Lower lobe of right lung (tissue), 2 donors: ENCODE data around the gene NOTCH1. TPM values are rescaled to one million over a fixed set of nuclear protein-coding genes. Genes with fewer than 3 reads are reported as not detected.
A peak's percentile ranks its signal among the peaks of the same experiment; 100 is the strongest.

ENCODE experiments used
- ATAC-seq, 2 donors: fragments of 200-7000 bp; cut with Tn5 transposase; one replicate each; pipeline ENCODE4 v1.9.1; 2020 to 2022; ENCODE audit warnings: mild to moderate bottlenecking in 2 of 2, moderate library complexity in 2 of 2
- DNase-seq: peaks from one replicate; pipeline ENCODE4 v3.0.0-alpha.2; 2020
- H3K27ac ChIP-seq: fragments of 200-600 bp; one replicate; pipeline ENCODE4 v1.8.0; 2022
- H3K27me3 ChIP-seq: fragments of 200-600 bp; one replicate; pipeline ENCODE4 v1.8.0; 2022; ENCODE audit warnings: low read depth
- H3K36me3 ChIP-seq: fragments of 200-600 bp; one replicate; pipeline ENCODE4 v1.8.0; 2022; ENCODE audit warnings: mild to moderate bottlenecking
- H3K4me1 ChIP-seq: fragments of 200-600 bp; one replicate; pipeline ENCODE4 v1.8.0; 2022
- H3K4me3 ChIP-seq: fragments of 200-600 bp; one replicate; pipeline ENCODE4 v1.8.0; 2022; ENCODE audit warnings: mild to moderate bottlenecking
- H3K9me3 ChIP-seq: fragments of 200-600 bp; one replicate; pipeline ENCODE4 v1.8.0; 2022
- intact Hi-C: fragments of 100-400 bp; cut with DNase I; formaldehyde crosslinking; loops from one replicate; pipeline ENCODE4 v1.11.0; 2022
- total RNA-seq: library from RNA; stranded (reverse); fragmentation: NEBNext Ultra II Directional; extraction: Animal tissue kit (Norgen Biotek cat#: 25700); gene quantifications from one replicate; pipeline ENCODE4 v1.2.1, GENCODE V29; 2021
- TF ChIP-seq, protein P1 (sequence below): fragments of 200-600 bp; IDR thresholded peaks from one replicate; pipeline ENCODE4 v1.8.0; 2022; ENCODE audit warnings: antibody characterized with exemption, mild to moderate bottlenecking
- donor health status: DM: no; HTN: yes; CAD: no; lungs with severe emphysema.

Gene NOTCH1
- total RNA-seq, 1 donor from 2014 or later: 91.4 TPM

DNA sequence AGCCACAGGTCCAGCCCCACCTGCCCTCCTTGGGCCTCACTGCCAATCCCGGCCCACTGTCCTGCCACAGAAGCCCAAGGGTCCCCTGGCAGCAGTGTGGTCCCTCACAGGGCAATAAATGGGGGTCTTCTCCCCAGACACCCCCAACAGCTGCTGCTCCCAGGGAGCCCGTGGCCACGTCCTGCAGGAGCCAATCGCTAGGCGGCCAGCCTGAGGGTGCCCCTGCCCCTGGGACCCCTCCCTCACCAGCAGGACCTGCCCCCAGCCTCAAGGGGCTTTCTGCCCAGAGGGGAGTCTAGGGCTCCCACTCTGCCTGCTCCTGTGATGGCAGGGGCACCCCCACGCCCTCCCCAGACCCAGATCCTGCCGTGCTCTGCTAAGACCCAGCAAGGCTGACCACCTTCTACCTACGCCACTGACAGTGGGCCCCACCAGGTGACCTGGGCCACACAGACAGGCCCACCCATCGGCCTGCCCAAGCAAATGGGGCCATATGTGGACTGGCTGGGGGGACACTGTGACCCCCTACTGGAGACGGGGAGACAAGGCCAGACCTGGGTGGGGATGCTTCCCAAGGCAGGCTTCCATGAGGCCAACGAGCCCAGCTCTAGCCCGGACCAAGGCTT, 17.0 kb downstream of the NOTCH1 start:
- intact Hi-C loops: no loop called here
- Histone ChIP-seq H3K9me3 (no peaks in the 10 kb centered on the region), H3K4me1 (peaks cover 100% of the 10 kb centered on the region), H3K4me3 (no peak overlapping the region), H3K27me3 (no peaks in the 10 kb centered on the region), H3K27ac (peak overlapping the region; percentile 65), H3K36me3 (peaks cover 10% of the 10 kb centered on the region)
- no peak for ATAC-seq
- DNase-seq: no peak
- TF ChIP-seq, protein P1, sequence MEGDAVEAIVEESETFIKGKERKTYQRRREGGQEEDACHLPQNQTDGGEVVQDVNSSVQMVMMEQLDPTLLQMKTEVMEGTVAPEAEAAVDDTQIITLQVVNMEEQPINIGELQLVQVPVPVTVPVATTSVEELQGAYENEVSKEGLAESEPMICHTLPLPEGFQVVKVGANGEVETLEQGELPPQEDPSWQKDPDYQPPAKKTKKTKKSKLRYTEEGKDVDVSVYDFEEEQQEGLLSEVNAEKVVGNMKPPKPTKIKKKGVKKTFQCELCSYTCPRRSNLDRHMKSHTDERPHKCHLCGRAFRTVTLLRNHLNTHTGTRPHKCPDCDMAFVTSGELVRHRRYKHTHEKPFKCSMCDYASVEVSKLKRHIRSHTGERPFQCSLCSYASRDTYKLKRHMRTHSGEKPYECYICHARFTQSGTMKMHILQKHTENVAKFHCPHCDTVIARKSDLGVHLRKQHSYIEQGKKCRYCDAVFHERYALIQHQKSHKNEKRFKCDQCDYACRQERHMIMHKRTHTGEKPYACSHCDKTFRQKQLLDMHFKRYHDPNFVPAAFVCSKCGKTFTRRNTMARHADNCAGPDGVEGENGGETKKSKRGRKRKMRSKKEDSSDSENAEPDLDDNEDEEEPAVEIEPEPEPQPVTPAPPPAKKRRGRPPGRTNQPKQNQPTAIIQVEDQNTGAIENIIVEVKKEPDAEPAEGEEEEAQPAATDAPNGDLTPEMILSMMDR: no peak

DNA sequence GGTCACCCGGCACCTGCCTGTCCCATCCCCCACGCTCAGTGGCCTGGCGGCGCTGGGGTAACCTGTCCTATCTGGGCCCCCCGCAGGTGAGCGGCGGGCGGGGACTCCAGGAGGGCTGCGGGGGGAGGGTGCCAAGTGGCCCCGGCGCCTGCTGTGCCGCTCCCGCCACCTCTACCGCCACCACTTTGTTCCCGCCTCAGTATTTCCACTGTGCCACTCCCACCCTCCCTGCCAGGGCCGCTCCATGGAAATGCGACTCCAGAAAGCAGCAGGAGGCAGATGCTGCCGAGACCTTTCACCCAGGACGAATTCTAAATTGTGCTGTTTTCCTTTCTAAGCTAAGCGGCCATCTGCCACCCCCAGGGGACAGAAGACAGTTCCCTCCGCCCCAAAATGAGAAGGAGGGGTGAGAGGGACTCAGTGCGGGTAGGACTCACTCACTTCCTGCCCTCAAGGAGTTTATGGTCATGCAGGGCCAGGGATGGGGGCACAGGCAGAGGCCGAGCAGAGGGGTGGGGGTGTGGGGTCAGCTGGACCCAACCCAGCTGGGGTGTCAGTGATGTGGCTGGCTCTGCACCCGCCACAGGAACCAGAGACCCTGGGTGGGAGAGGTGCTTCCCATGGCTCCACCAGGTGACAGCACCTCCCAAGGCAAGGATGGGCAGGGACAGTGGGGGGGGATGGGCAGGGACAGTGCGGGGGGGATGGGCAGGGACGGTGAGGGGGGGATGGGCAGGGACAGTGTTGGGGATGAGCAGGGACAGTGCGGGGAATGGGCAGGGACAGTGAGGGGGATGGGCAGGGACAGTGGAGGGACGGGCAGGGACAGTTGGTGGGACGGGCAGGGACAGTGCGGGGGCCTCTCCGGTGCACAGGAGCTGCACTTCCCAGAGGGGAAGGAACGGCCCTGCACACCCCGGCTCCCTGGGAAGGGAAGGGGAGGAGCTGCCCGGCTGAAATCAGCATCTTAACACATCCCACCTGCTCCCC, 17.8 kb downstream of the NOTCH1 start:
- intact Hi-C loops: no loop called here
- H3K4me3 ChIP-seq: no peak overlapping the region
- DNase-seq (no peak), ATAC-seq (no peak)
- no peaks in the 10 kb centered on the region for H3K9me3 ChIP-seq
- H3K27ac ChIP-seq: peak overlapping the region; percentile 74
- H3K36me3 ChIP-seq: peaks cover 9% of the 10 kb centered on the region
- TF ChIP-seq, protein P1: no peak
- peaks cover 100% of the 10 kb centered on the region for H3K4me1 ChIP-seq
- no peaks in the 10 kb centered on the region for H3K27me3 ChIP-seq

DNA sequence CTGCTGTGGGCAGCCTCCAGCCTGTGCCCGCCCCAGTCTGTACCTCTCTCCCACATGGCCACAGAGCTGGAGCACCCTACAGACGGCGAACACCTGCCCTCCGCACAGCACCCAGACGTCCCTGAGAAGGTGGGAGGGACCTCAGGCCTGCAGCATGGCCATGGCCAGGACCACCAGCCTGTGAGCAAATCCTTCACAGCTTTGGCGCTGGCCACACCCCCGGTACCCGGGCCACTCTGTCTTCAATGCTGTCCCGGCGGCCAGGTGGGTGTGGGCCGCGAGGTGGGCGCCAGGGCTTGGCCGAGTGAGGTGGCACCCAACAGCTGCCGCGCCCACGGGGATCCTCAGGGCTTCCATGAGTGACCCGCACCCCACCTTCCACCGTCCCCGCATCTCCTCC, 18.7 kb downstream of the NOTCH1 start:
- Histone ChIP-seq H3K4me1 (peaks cover 100% of the 10 kb centered on the region), H3K27me3 (no peaks in the 10 kb centered on the region), H3K4me3 (no peak overlapping the region), H3K9me3 (no peaks in the 10 kb centered on the region), H3K36me3 (peaks cover 18% of the 10 kb centered on the region), H3K27ac (peak overlapping the region; percentile 74)
- TF ChIP-seq, protein P1: no peak
- ATAC-seq (no peak), DNase-seq (no peak)
- intact Hi-C loops: no loop called here

DNA sequence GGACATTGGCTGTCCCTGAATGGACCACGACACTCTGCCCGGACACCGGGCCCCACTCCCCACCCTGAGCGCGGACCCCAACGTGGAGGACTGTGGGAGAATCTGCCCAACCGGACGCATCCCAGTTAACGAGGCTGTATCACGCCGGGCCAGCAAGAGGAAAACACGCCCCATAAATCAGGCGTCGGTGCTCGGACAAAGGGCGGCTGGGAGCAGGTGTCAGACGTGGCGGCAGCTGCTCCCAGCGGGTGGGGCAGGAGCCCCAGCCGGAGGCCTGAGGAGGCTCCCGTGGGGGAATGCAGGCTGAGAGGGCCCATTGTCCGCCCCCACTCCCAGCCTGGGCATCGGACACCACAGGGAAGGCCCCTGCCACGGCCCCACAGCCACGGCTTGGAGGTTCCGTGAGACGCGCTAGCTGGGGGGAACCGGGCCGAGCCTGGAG, 19.2 kb downstream of the NOTCH1 start:
- intact Hi-C loops: no loop called here
- TF ChIP-seq, protein P1: no peak
- Histone ChIP-seq H3K9me3 (no peaks in the 10 kb centered on the region), H3K4me3 (peak overlapping the region; percentile 29), H3K36me3 (peaks cover 18% of the 10 kb centered on the region), H3K4me1 (peaks cover 100% of the 10 kb centered on the region), H3K27me3 (no peaks in the 10 kb centered on the region), H3K27ac (peak overlapping the region; percentile 74)
- DNase-seq (no peak), ATAC-seq (no peak)

DNA sequence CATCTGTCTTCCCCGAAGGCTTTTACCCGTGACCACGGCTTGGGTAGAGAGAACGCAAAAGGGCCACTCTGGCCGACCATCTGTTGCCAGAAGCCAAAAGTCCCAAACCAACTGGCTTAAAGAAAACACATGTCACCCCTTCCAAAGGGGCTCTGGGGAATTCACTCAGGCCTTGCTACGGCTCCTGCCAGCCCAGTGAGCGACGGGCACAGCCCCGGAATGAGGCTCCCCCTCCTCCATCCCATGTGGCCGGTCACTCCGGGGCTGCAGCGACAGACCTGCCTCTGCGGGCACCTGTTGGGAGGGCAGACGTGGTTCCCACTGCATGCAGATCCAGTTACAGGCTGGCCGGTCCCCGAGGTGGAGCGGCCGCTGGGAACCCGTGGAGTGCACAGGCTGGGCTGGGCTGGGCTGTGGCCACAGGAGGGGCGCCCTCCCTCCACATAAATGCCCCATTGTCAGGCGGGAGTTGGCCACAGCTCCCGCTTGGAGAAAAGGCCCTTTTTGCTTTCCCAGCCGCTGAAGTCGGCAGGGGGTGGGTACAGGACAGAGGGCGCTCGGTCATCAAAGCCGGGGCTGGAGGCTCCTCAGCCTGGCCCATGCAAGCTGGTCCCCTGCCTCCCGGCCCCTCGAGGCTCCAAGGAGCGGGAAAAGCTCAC, 19.9 kb downstream of the NOTCH1 start:
- ATAC-seq: peak; percentile 33 to 37
- no peaks in the 10 kb centered on the region for H3K9me3 ChIP-seq
- no peaks in the 10 kb centered on the region for H3K27me3 ChIP-seq
- no peak for DNase-seq
- intact Hi-C loops: no loop called here
- H3K36me3 ChIP-seq: peaks cover 21% of the 10 kb centered on the region
- H3K4me3 ChIP-seq: peak overlapping the region; percentile 29
- TF ChIP-seq, protein P1: no peak
- peaks cover 100% of the 10 kb centered on the region for H3K4me1 ChIP-seq
- peak overlapping the region; percentile 74 for H3K27ac ChIP-seq
